H9 (cell line): Measurements from ENCODE around the gene EAF1. TPM values are rescaled to one million over a fixed set of nuclear protein-coding genes. Genes with fewer than 3 reads are reported as not detected.

Source experiments
- DNase-seq: peaks from one replicate; pipeline ENCODE4 v3.0.0-alpha.2; 2017
- H2AFZ ChIP-seq: one replicate; pipeline ENCODE4 v1.6.1; 2013; ENCODE audit warnings: mild to moderate bottlenecking, low read length, control low read depth, moderate library complexity
- H2AK5ac ChIP-seq: 2 replicates; pipeline ENCODE4 v1.6.1; 2013; ENCODE audit warnings: low read length, control low read depth, mixed read lengths; ENCODE audit not compliant: insufficient read length
- H2BK120ac ChIP-seq: one replicate; pipeline ENCODE4 v1.6.1; 2013; ENCODE audit warnings: low read depth, mild to moderate bottlenecking, low read length, control low read depth, inconsistent platforms; ENCODE audit not compliant: poor library complexity, severe bottlenecking
- H2BK12ac ChIP-seq: 2 replicates; pipeline ENCODE4 v1.6.1; 2013; ENCODE audit warnings: low read length, control low read depth, mixed read lengths, low read depth; ENCODE audit not compliant: insufficient read length
- H2BK15ac ChIP-seq: 2 replicates; pipeline ENCODE4 v1.6.1; 2013; ENCODE audit warnings: low read depth, low read length, control low read depth
- H2BK20ac ChIP-seq: one replicate; pipeline ENCODE4 v1.6.1; 2013; ENCODE audit warnings: low read depth, mild to moderate bottlenecking, low read length, control low read depth, inconsistent platforms; ENCODE audit not compliant: poor library complexity, severe bottlenecking
- H2BK5ac ChIP-seq: 2 replicates; pipeline ENCODE4 v1.6.1; 2013; ENCODE audit warnings: low read length, control low read depth, mixed read lengths; ENCODE audit not compliant: insufficient read length
- H3K14ac ChIP-seq: 2 replicates; pipeline ENCODE4 v1.6.1; 2013; ENCODE audit warnings: low read length, control low read depth; ENCODE audit not compliant: insufficient read depth
- H3K18ac ChIP-seq: 2 replicates; pipeline ENCODE4 v1.6.1; 2013; ENCODE audit warnings: low read depth, mild to moderate bottlenecking, mixed read lengths, low read length, control low read depth; ENCODE audit not compliant: insufficient read length
- H3K23ac ChIP-seq: 2 replicates; pipeline ENCODE4 v1.6.1; 2013; ENCODE audit warnings: low read length, control low read depth, mixed read lengths, low read depth; ENCODE audit not compliant: insufficient read length
- H3K23me2 ChIP-seq: 2 replicates; pipeline ENCODE4 v1.6.1; 2013; ENCODE audit warnings: low read depth, mild to moderate bottlenecking, mixed read lengths, low read length, control low read depth; ENCODE audit not compliant: insufficient read length, poor library complexity, severe bottlenecking
- H3K27ac ChIP-seq: 2 replicates; pipeline ENCODE4 v1.5.1; 2013; ENCODE audit warnings: low read length, control low read depth, mixed read lengths, low read depth; ENCODE audit not compliant: insufficient read length
- H3K27me3 ChIP-seq: 2 replicates; pipeline ENCODE4 v1.6.1; 2013; ENCODE audit warnings: low read length, control low read depth, inconsistent platforms; ENCODE audit not compliant: insufficient read depth
- H3K4ac ChIP-seq: 2 replicates; pipeline ENCODE4 v1.6.1; 2013; ENCODE audit warnings: low read depth, mild to moderate bottlenecking, control low read depth, inconsistent platforms, low read length, moderate library complexity
- H3K4me1 ChIP-seq: 2 replicates; pipeline ENCODE4 v1.6.1; 2013; ENCODE audit warnings: low read length, control low read depth, inconsistent platforms; ENCODE audit not compliant: insufficient read depth
- H3K4me2 ChIP-seq: 2 replicates; pipeline ENCODE4 v1.6.1; 2013; ENCODE audit warnings: low read length, control low read depth, mixed read lengths; ENCODE audit not compliant: insufficient read length, insufficient read depth
- H3K56ac ChIP-seq: 2 replicates; pipeline ENCODE4 v1.6.1; 2013; ENCODE audit warnings: low read depth, mild to moderate bottlenecking, mixed read lengths, low read length, control low read depth; ENCODE audit not compliant: insufficient read length
- H3K79me1 ChIP-seq: 2 replicates; pipeline ENCODE4 v1.6.1; 2013; ENCODE audit warnings: low read depth, mild to moderate bottlenecking, moderate library complexity, low read length, control low read depth, inconsistent platforms; ENCODE audit not compliant: insufficient read depth, poor library complexity, severe bottlenecking
- H3K79me2 ChIP-seq: 2 replicates; pipeline ENCODE4 v1.6.1; 2013; ENCODE audit warnings: low read length, control low read depth, inconsistent platforms; ENCODE audit not compliant: insufficient read depth
- H3K9ac ChIP-seq: 2 replicates; pipeline ENCODE4 v1.6.1; 2013; ENCODE audit warnings: low read length, control low read depth, mixed read lengths; ENCODE audit not compliant: insufficient read length; ENCODE audit errors: extremely low read depth
- H3K9me3 ChIP-seq: one replicate; pipeline ENCODE4 v1.6.1; 2013; ENCODE audit warnings: low read depth, low read length, inconsistent platforms; ENCODE audit not compliant: control insufficient read depth
- H3T11ph ChIP-seq: one replicate; pipeline ENCODE4 v1.6.1; 2013; ENCODE audit warnings: mild to moderate bottlenecking, low read length, control low read depth, inconsistent platforms
- H4K20me1 ChIP-seq: one replicate; pipeline ENCODE4 v1.6.1; 2013; ENCODE audit not compliant: control insufficient read depth, insufficient read length, insufficient read depth
- H4K5ac ChIP-seq: 2 replicates; pipeline ENCODE4 v1.6.1; 2013; ENCODE audit warnings: low read depth, mild to moderate bottlenecking, mixed read lengths, low read length, control low read depth; ENCODE audit not compliant: insufficient read length
- H4K8ac ChIP-seq: replicated peaks from 2 replicates; pipeline ENCODE4 v1.6.1; 2013; ENCODE audit warnings: low read length, control low read depth, mixed read lengths, low read depth; ENCODE audit not compliant: insufficient read length
- H4K91ac ChIP-seq: 2 replicates; pipeline ENCODE4 v1.6.1; 2013; ENCODE audit warnings: low read depth, mild to moderate bottlenecking, moderate library complexity, mixed read lengths, low read length, control low read depth; ENCODE audit not compliant: insufficient read length
- H3K27ac Mint-ChIP-seq, 3 experiments: 2 replicates in 2 of 3; 3 replicates in 1 of 3; pipeline ENCODE4 v1.8.0; 2020 to 2021; ENCODE audit warnings: mixed read lengths in 3 of 3, mild to moderate bottlenecking in 1 of 3, moderate library complexity in 1 of 3
- H3K27me3 Mint-ChIP-seq: 2 replicates; pipeline ENCODE4 v1.8.0; 2021; ENCODE audit warnings: low read depth, mild to moderate bottlenecking, moderate library complexity, mixed read lengths
- H3K36me3 Mint-ChIP-seq, 3 experiments: 2 replicates in 2 of 3; 3 replicates in 1 of 3; pipeline ENCODE4 v1.8.0; 2020 to 2021; ENCODE audit warnings: low read depth in 3 of 3, mixed read lengths in 3 of 3; ENCODE audit not compliant: insufficient read depth in 1 of 3
- H3K4me1 Mint-ChIP-seq, 2 experiments: 2 replicates each; pipeline ENCODE4 v1.8.0; 2020; ENCODE audit warnings: mixed read lengths in 2 of 2
- H3K4me3 Mint-ChIP-seq, 2 experiments: 2 replicates in 1 of 2; 3 replicates in 1 of 2; pipeline ENCODE4 v1.8.0; 2020 to 2021; ENCODE audit warnings: mild to moderate bottlenecking in 2 of 2, mixed read lengths in 2 of 2, moderate library complexity in 1 of 2
- H3K9me3 Mint-ChIP-seq, 2 experiments: 2 replicates in 1 of 2; 3 replicates in 1 of 2; pipeline ENCODE4 v1.8.0; 2020; ENCODE audit warnings: mild to moderate bottlenecking in 2 of 2, mixed read lengths in 2 of 2, moderate library complexity in 1 of 2
- WGBS: extraction: QIAGEN DNeasy Blood & Tissue Kit; methylation state at CpG from one replicate; pipeline ENCODE4 v1.1.7; 2013; ENCODE audit warnings: missing lambda C conversion rate, low lambda C conversion rate, mixed read lengths; ENCODE audit not compliant: insufficient read length; ENCODE audit errors: extremely low coverage; 5-methylcytosine and 5-hydroxymethylcytosine counted together
- total RNA-seq: library from RNA; stranded (reverse); gene quantifications from 2 replicates; pipeline ENCODE4 v1.2.1, GENCODE V29; 2021
- TF ChIP-seq, protein P1 (sequence below): fragments of 200-600 bp; sonication (generic); conservative IDR thresholded peaks from 3 replicates; pipeline ENCODE4 v1.8.0; 2021; ENCODE audit warnings: antibody characterized with exemption, mild to moderate bottlenecking

EAF1 gene
- total RNA-seq, 1 experiment from 2014 or later: 34.3 TPM

DNA sequence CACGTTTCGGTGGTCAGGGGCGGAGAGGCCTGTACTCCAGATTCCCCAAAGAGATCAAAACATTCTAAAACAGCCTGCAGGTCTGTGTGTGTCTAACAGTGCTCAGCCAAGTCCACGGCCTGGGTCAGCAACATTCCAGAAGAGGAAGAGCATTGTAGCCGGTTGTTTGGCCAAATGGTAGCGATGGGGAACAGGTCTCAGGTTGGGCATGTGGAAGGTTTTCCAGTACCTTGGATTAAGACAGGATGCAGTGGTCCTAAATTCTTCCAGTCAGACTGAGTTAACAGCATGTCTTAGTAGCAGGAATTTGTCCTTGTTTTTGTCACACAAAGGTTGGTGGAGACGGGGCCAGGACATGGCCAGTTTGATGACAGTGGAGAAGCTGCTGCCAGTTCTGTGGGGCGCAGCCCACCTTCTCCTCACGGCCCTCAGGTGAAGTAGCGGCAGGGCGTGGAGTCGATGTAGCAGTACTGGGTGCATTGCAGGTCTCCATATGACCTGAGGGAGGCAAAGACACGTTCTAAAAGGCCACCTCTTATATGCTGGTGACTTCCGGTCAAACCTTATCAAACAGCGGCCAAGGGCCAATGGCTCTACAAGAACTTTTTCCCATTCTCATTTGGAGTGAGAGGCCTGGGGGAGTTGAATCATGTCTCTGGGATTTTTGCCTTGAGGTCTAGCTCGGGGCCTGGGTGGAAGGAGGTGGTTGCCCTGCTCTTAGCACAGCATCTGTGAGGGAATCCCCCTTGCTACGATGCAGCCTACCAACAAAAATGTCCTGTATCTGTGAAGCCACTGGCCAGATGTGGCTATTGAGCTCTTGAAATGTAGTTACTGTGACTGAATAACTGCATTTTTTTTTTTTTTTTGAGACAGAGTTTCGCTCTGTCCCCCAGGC is 24.1 kb downstream of the EAF1 start:
- no peak overlapping the region for H4K5ac ChIP-seq
- H3K23me2 ChIP-seq: no peaks in the 10 kb centered on the region
- Mint-ChIP-seq H3K4me3 (no peak overlapping the region), H3K4me1 (peaks cover 3% of the 10 kb centered on the region in 2 experiments; a peak in 1 of 4 replicates), H3K27me3 (no peaks in the 10 kb centered on the region; the same call in 1 of the 2 replicates), H3K36me3 (no peaks in the 10 kb centered on the region), H3K9me3 (no peaks in the 10 kb centered on the region), H3K27ac (peak overlapping the region in 1 of 3 experiments; percentile 14; a peak in 1 of 7 replicates)
- H3K23ac ChIP-seq: no peak overlapping the region
- no peak overlapping the region for H3T11ph ChIP-seq
- no peak overlapping the region for H3K9ac ChIP-seq
- no peak overlapping the region for H3K14ac ChIP-seq
- H2BK20ac ChIP-seq: no peak overlapping the region
- H3K4me2 ChIP-seq: no peak overlapping the region
- TF ChIP-seq, protein P1, sequence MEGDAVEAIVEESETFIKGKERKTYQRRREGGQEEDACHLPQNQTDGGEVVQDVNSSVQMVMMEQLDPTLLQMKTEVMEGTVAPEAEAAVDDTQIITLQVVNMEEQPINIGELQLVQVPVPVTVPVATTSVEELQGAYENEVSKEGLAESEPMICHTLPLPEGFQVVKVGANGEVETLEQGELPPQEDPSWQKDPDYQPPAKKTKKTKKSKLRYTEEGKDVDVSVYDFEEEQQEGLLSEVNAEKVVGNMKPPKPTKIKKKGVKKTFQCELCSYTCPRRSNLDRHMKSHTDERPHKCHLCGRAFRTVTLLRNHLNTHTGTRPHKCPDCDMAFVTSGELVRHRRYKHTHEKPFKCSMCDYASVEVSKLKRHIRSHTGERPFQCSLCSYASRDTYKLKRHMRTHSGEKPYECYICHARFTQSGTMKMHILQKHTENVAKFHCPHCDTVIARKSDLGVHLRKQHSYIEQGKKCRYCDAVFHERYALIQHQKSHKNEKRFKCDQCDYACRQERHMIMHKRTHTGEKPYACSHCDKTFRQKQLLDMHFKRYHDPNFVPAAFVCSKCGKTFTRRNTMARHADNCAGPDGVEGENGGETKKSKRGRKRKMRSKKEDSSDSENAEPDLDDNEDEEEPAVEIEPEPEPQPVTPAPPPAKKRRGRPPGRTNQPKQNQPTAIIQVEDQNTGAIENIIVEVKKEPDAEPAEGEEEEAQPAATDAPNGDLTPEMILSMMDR: no peak
- H2BK120ac ChIP-seq: no peak overlapping the region
- H2BK12ac ChIP-seq: no peak overlapping the region
- no peak overlapping the region for H4K91ac ChIP-seq
- no peaks in the 10 kb centered on the region for H3K79me2 ChIP-seq
- H3K9me3 ChIP-seq: no peaks in the 10 kb centered on the region
- no peaks in the 10 kb centered on the region for H3K27me3 ChIP-seq
- DNase-seq: no peak
- no peak overlapping the region for H3K56ac ChIP-seq
- WGBS: no CpG with 5 or more reads among the region's 18 CpGs
- H3K4me1 ChIP-seq: no peaks in the 10 kb centered on the region
- H2AK5ac ChIP-seq: no peak overlapping the region
- no peak overlapping the region for H2AFZ ChIP-seq
- H3K4ac ChIP-seq: no peak overlapping the region
- no peaks in the 10 kb centered on the region for H4K20me1 ChIP-seq
- H3K79me1 ChIP-seq: no peaks in the 10 kb centered on the region
- no peak overlapping the region for H3K18ac ChIP-seq
- no peak overlapping the region for H2BK15ac ChIP-seq
- no peak overlapping the region for H4K8ac ChIP-seq
- no peak overlapping the region for H3K27ac ChIP-seq
- no peak overlapping the region for H2BK5ac ChIP-seq
